B cell (primary cell): Measurements from ENCODE around the gene IGF1R. TPM values are rescaled to one million over a fixed set of nuclear protein-coding genes. Genes with fewer than 3 reads are reported as not detected.

Experiments used
- ATAC-seq: fragments of 200-7000 bp; cut with Tn5 transposase; one replicate; pipeline ENCODE4 v1.10.0; 2021; ENCODE audit warnings: low read depth, mild to moderate bottlenecking, moderate number of reproducible peaks, moderate library complexity
- CTCF ChIA-PET: fragments of 350-600 bp; sonication (Branson Sonifier 250); formaldehyde crosslinking; loops from one replicate; lab custom pipeline; 2021; ENCODE audit warnings: antibody characterized with exemption, inconsistent platforms; lab: Charles Lee
- POLR2A ChIA-PET: fragments of 350-600 bp; sonication (Branson Sonifier 250); formaldehyde crosslinking; loops from one replicate; lab custom pipeline; 2021; ENCODE audit warnings: antibody characterized with exemption; lab: Charles Lee
- DNase-seq: peaks from one replicate; pipeline ENCODE4 v3.0.0; 2013
- H2AFZ ChIP-seq: 2 replicates; pipeline ENCODE4 v1.6.1; 2012; ENCODE audit warnings: mild to moderate bottlenecking, low read depth, low read length; ENCODE audit not compliant: insufficient read depth, poor library complexity, severe bottlenecking
- H3K27ac ChIP-seq, 2 donors: 1 replicate in 1 of 2; 2 replicates in 1 of 2; pipeline ENCODE4 v1.5.1; 2012 to 2013; ENCODE audit warnings: low read length in 2 of 2, mild to moderate bottlenecking in 2 of 2, moderate library complexity in 1 of 2
- H3K27me3 ChIP-seq, 4 experiments: fragments of 200-600 bp in 1 of 4; sonication (generic) in 1 of 4; replicated peaks in 1 of 4; 1 replicate in 2 of 4; 2 replicates in 2 of 4; pipeline versions ENCODE4 v1.6.1 to v1.7.0; 2013 to 2016; ENCODE audit warnings: low read length in 3 of 4, mild to moderate bottlenecking in 2 of 4, mixed read lengths in 1 of 4, moderate library complexity in 1 of 4; ENCODE audit not compliant: insufficient read depth in 4 of 4, control insufficient read depth in 3 of 4; ENCODE audit errors: control extremely low read depth in 1 of 4
- H3K36me3 ChIP-seq, 2 experiments: replicated peaks in 1 of 2; 1 replicate in 1 of 2; 2 replicates in 1 of 2; pipeline versions ENCODE4 v1.6.1 to v1.7.1; 2013; ENCODE audit warnings: low read length in 1 of 2; ENCODE audit not compliant: insufficient read depth in 2 of 2, control insufficient read depth in 1 of 2; ENCODE audit errors: control extremely low read depth in 1 of 2, extremely low read depth in 1 of 2
- H3K4me1 ChIP-seq, 2 donors: fragments of 200-600 bp in 1 of 2; sonication (generic) in 1 of 2; 1 replicate in 1 of 2; 2 replicates in 1 of 2; pipeline versions ENCODE4 v1.5.1 to v1.6.1; 2013 to 2017; ENCODE audit warnings: low read length in 2 of 2; ENCODE audit not compliant: control insufficient read depth in 2 of 2, insufficient read depth in 2 of 2
- H3K4me2 ChIP-seq: replicated peaks from 2 replicates; pipeline ENCODE3; 2012; ENCODE audit warnings: mild to moderate bottlenecking, low read depth, low read length; ENCODE audit not compliant: poor library complexity, severe bottlenecking
- H3K4me3 ChIP-seq, 5 experiments: fragments of 200-600 bp in 1 of 5; sonication (generic) in 1 of 5; 1 replicate in 3 of 5; 2 replicates in 2 of 5; pipeline versions ENCODE4 v1.5.1 to v1.7.0; 2011 to 2016; ENCODE audit warnings: low read length in 4 of 5, mild to moderate bottlenecking in 4 of 5, low read depth in 2 of 5, control low read depth in 1 of 5, moderate library complexity in 1 of 5; ENCODE audit not compliant: insufficient read depth in 1 of 5; ENCODE audit errors: control extremely low read depth in 1 of 5, extremely low read depth in 1 of 5
- H3K79me2 ChIP-seq: fragments of 200-600 bp; sonication (generic); one replicate; pipeline ENCODE4 v1.6.0; 2016; ENCODE audit warnings: low read length; ENCODE audit not compliant: control insufficient read depth, insufficient read depth
- H3K9ac ChIP-seq: fragments of 200-600 bp; sonication (generic); 2 replicates; pipeline ENCODE4 v1.6.1; 2017; ENCODE audit warnings: mild to moderate bottlenecking, low read length, moderate library complexity
- H3K9me3 ChIP-seq, 3 donors: one replicate each; pipeline versions ENCODE4 v1.6.1 to v1.7.1; 2013; ENCODE audit warnings: low read length in 2 of 3; ENCODE audit not compliant: control insufficient read depth in 2 of 3, insufficient read depth in 1 of 3; ENCODE audit errors: control extremely low read depth in 1 of 3
- H4K20me1 ChIP-seq: 2 replicates; pipeline ENCODE4 v1.6.0; 2012; ENCODE audit warnings: mild to moderate bottlenecking, low read length; ENCODE audit not compliant: insufficient read depth, control insufficient read depth, poor library complexity, severe bottlenecking
- H3K27ac Mint-ChIP-seq: one replicate; pipeline ENCODE4 v1.8.0; 2021; ENCODE audit warnings: mixed read lengths
- H3K27me3 Mint-ChIP-seq: one replicate; pipeline ENCODE4 v1.8.0; 2021; ENCODE audit warnings: mixed read lengths
- H3K4me1 Mint-ChIP-seq: one replicate; pipeline ENCODE4 v1.8.0; 2021; ENCODE audit warnings: mixed read lengths
- H3K4me3 Mint-ChIP-seq: one replicate; pipeline ENCODE4 v1.8.0; 2021; ENCODE audit warnings: mixed read lengths
- H3K9me3 Mint-ChIP-seq: one replicate; pipeline ENCODE4 v1.8.0; 2022; ENCODE audit warnings: mixed read lengths; ENCODE audit not compliant: insufficient read depth
- EZH2 ChIP-seq: IDR thresholded peaks from 2 replicates; pipeline ENCODE4 v1.6.1; 2012; ENCODE audit warnings: borderline replicate concordance, low read depth, mild to moderate bottlenecking, moderate library complexity, low read length; ENCODE audit not compliant: insufficient read depth, poor library complexity, severe bottlenecking
- WGBS: methylation state at CpG from one replicate; pipeline ENCODE4 v1.1.5; 2013; ENCODE audit warnings: missing lambda C conversion rate; ENCODE audit not compliant: insufficient coverage; 5-methylcytosine and 5-hydroxymethylcytosine counted together
- intact Hi-C: fragments of 100-400 bp; cut with micrococcal nuclease; formaldehyde crosslinking; loops from one replicate; pipeline ENCODE4 v1.10.0; 2022
- polyA plus RNA-seq: library from polyadenylated mRNA; depleted of rRNA; stranded (reverse); fragments of >200 nt; gene quantifications from 2 replicates; pipeline ENCODE4 v1.2.3, GENCODE V29; 2012
- total RNA-seq, 2 donors: library from RNA; stranded (reverse); fragments of 120-200 nt in 1 of 2; gene quantifications; 1 replicate in 1 of 2; 2 replicates in 1 of 2; pipeline versions ENCODE4 v1.2.3 to v1.2.4, GENCODE V29; 2013 to 2022
- TF ChIP-seq, protein P1 (sequence below): fragments of 200-600 bp; IDR thresholded peaks from one replicate; pipeline ENCODE4 v1.8.0; 2022; ENCODE audit warnings: antibody characterized with exemption, mild to moderate bottlenecking

IGF1R gene
- total and polyA plus RNA-seq, 2 donors (not counting 1 experiment from before 2014, with no cell fraction given), result 5.4 to 23.1 TPM

DNA sequence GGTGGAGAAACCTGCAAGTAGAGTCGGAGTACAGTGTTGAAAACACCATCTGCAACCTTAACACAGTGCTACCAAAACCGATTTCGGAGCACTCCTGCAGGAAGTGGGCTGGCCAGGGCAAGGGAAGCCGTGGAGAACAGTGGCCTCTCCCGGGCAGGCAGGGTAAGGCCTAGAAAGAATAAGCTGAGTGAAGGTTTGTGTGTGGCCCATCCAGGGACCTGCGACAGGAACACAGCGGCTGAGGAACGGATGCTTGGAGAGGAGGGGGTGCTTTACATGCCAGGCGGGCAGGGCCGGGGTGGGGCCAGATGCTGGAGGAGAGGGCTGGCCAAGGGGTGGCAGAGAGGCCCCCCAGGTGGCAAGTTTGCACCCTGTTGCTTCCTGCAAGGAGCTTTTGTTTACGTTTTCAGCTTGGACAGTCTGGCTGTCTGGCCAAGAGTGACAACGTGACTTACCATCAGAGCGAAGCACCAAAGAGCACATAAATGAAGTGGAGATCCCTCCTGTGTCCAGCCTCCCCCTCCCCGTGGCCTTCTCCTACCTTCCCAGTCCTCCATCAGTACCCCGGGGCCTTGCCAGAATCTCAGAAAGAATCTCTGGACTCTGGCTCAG, 202.7 kb downstream of the IGF1R start:
- Histone ChIP-seq H3K27me3 (no peaks in the 10 kb centered on the region), H3K4me3 (no peak overlapping the region), H3K27ac (peak overlapping the region in 1 of 2 donors; percentile 68), H3K36me3 (no peaks in the 10 kb centered on the region), H3K9ac (no peak overlapping the region), H3K4me1 (peaks cover 14 to 29% of the 10 kb centered on the region in 2 donors), H3K79me2 (no peaks in the 10 kb centered on the region), H3K9me3 (no peaks in the 10 kb centered on the region), H3K4me2 (peak overlapping the region; percentile 83), H2AFZ (peak overlapping the region; percentile 74), H4K20me1 (no peaks in the 10 kb centered on the region)
- TF ChIP-seq, protein P1, sequence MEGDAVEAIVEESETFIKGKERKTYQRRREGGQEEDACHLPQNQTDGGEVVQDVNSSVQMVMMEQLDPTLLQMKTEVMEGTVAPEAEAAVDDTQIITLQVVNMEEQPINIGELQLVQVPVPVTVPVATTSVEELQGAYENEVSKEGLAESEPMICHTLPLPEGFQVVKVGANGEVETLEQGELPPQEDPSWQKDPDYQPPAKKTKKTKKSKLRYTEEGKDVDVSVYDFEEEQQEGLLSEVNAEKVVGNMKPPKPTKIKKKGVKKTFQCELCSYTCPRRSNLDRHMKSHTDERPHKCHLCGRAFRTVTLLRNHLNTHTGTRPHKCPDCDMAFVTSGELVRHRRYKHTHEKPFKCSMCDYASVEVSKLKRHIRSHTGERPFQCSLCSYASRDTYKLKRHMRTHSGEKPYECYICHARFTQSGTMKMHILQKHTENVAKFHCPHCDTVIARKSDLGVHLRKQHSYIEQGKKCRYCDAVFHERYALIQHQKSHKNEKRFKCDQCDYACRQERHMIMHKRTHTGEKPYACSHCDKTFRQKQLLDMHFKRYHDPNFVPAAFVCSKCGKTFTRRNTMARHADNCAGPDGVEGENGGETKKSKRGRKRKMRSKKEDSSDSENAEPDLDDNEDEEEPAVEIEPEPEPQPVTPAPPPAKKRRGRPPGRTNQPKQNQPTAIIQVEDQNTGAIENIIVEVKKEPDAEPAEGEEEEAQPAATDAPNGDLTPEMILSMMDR, result peak; percentile 51
- TF ChIP-seq EZH2, result no peak
- Mint-ChIP-seq H3K27ac (peak overlapping the region; percentile 94), H3K27me3 (peaks cover 5% of the 10 kb centered on the region), H3K4me1 (peaks cover 37% of the 10 kb centered on the region), H3K4me3 (peak overlapping the region; percentile 92), H3K9me3 (no peaks in the 10 kb centered on the region)
- CTCF ChIA-PET, result interaction anchor here (0.7 to 2.7 kb wide), 6 partner anchors 18 to 539 kb away, joined by 3 to 22 read pairs (median 4); no protein-coding TSS in a partner anchor
- intact Hi-C loops, result no loop called here
- WGBS, result 13% methylated on average over 14 of the region's 15 CpGs
- DNase-seq (peak; percentile 68), ATAC-seq (peak; percentile 35)
- POLR2A ChIA-PET, result interaction anchor here (0.6 kb wide), 1 partner anchor 238 kb away, joined by 3 read pairs; no protein-coding TSS in a partner anchor

DNA sequence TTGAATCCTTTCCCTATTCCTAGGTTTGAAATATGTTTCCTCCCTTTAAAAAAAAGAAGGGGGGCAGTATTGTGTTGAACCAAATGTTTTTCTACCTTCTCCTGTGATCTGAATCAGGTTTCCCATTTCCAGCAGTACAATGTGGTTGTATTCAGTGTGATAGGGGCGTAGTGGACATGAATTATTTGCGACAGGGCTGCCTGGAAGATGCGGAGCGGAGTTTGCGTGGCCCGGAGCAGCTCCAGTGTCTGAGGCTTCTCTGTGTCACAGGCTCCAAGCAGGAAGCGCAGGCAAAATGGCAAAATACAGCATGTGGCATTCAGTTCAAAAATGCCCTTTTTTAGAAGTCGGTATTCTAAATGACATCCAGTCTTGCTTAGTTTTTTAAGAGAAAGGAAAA, 204.8 kb downstream of the IGF1R start:
- TF ChIP-seq, protein P1, result no peak
- no peak for TF ChIP-seq EZH2
- ChIA-PET CTCF (no interaction called here), POLR2A (interaction anchor here (0.6 to 0.8 kb wide), 3 partner anchors 164 to 206 kb away, joined by 3 to 5 read pairs (median 3); no protein-coding TSS in a partner anchor)
- Histone ChIP-seq H3K27me3 (no peaks in the 10 kb centered on the region), H3K9ac (peak overlapping the region; percentile 69), H3K79me2 (no peaks in the 10 kb centered on the region), H4K20me1 (no peaks in the 10 kb centered on the region), H3K36me3 (no peaks in the 10 kb centered on the region), H3K4me1 (peaks cover 15 to 29% of the 10 kb centered on the region in 2 donors), H3K27ac (peak overlapping the region; percentile 67 to 68), H2AFZ (peak overlapping the region; percentile 74), H3K4me2 (peak overlapping the region; percentile 83), H3K9me3 (no peaks in the 10 kb centered on the region), H3K4me3 (peak overlapping the region; percentile 71 to 97 (median 78))
- WGBS, result 5% methylated on average over 8 of the region's 8 CpGs
- Mint-ChIP-seq H3K27ac (peak overlapping the region; percentile 94), H3K4me1 (peaks cover 37% of the 10 kb centered on the region), H3K27me3 (peaks cover 4% of the 10 kb centered on the region), H3K4me3 (peak overlapping the region; percentile 92), H3K9me3 (no peaks in the 10 kb centered on the region)
- intact Hi-C loops, result no loop called here
- DNase-seq (peak; percentile 78), ATAC-seq (peak; percentile 50)
